ENCODE results near the gene NPBWR2.

NPBWR2 gene

DNA sequence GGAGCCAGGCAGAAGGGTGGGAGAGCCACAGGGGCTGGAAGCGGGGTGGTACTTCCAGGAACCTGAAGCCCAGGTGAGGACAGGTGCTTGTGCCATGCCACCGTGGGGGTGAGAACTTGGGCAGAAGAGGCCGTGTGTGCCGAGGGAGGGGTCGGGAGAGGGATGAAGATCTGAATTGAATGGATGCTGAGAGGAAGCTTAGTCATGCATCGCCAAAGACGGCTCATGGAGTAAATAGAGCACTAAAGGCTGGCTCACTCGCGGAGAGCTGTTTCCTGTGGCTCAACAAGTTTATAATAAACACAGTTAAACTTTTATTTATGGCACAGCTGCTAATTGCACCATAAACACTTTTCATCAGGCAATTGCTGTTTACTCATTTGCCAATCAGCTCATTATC is 35.2 kb upstream of the NPBWR2 start:
- no peak overlapping the region for H3K4me3 ChIP-seq (ENCODE audit: low read length)
- no peak for DNase-seq (ENCODE audit: low read depth)
- no peak for TF ChIP-seq CTCF (conservative IDR thresholded peaks at IDR 0.05; ENCODE audit: low read depth, low read length)

- H3K4me3 ChIP-seq (ENCODE audit: low read length) = no peak overlapping the region
- no peak for TF ChIP-seq CTCF (conservative IDR thresholded peaks at IDR 0.05; ENCODE audit: low read depth, low read length)
- no peak for DNase-seq (ENCODE audit: low read depth)
These were observed 33.6 kb upstream of the NPBWR2 start for GRCh38 chr20:64140956-64141355.

- no peak for TF ChIP-seq CTCF (conservative IDR thresholded peaks at IDR 0.05; ENCODE audit: low read depth, low read length)
- no peak overlapping the region for H3K4me3 ChIP-seq (ENCODE audit: low read length)
- no peak for DNase-seq (ENCODE audit: low read depth)
These were observed 32.9 kb upstream of the NPBWR2 start for GRCh38 chr20:64140061-64140931.

DNA sequence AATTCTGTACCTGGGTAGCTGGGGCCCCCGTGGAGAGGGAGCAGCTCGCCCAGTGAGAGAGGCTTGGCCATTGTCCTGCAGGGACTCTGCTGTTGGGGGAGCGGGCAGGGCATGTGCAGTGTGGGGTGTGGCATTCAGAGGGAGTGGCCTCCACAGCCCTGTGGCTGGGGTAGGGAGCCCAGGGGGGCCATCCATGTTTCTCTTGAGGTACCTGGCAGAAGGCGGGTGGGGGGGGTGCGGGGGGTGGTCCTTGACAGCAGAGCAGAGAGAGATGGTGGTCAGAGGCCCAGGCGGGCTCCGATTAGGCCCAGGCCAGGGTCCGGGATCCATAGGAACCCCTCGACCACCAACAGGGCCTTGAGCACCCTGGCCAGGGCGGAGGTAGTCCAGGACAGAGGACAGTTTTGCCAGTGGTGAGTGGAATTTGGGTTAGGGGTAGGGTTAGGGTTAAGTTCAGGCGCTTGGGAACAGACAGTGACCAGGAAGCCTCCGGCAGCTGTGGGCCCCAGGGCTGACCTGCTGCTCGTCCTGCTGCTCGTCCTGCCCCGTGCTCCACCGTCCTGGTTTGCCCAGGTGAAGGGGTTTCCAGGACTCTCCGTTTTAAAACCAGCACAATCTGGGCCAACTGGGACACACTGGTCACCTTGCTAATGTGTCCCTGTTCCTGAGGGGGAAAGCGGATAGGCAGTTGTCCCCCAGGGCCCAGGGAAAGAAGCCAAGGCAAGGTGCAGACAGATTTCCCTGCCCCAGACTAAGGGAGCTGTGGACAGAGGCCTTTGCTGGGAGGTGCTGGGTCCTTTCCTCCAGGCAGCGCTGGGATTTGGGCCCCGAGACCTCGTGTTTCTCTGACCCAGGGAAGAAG is 32.1 kb upstream of the NPBWR2 start:
- no peak overlapping the region for H3K4me3 ChIP-seq (ENCODE audit: low read length)
- DNase-seq (ENCODE audit: low read depth) = no peak
- no peak for TF ChIP-seq CTCF (conservative IDR thresholded peaks at IDR 0.05; ENCODE audit: low read depth, low read length)

DNA sequence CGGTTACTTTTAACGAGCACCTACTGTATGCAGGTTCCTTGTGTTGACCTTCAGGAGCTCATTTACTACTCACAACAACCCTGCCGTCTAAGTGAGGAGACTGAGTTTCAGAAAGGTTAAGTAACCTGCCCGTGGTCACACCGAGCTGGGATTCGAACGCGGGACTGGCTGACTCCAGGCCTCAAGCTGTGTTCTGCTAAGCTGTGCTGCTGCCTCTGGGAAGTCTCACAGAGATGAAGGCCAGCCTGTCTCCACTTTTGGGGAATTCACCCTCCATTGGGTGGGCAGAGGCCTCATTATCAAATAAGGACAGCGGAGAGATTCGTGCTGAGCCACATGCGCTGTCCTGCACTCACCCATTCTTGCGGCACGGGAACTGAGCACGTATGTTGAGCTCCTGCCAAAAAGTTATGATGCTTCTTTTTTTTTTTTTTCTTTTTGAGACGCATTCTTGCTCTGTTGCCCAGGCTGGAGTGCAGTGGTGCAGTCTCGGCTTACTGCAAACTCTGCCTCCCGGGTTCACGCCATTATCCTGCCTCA is 31.0 kb upstream of the NPBWR2 start:
- no peak overlapping the region for H3K4me3 ChIP-seq (ENCODE audit: low read length)
- no peak for TF ChIP-seq CTCF (conservative IDR thresholded peaks at IDR 0.05; ENCODE audit: low read depth, low read length)
- no peak for DNase-seq (ENCODE audit: low read depth)

GRCh38 chr20:64137598-64138031 is 30.2 kb upstream of the NPBWR2 start:
- no peak overlapping the region for H3K4me3 ChIP-seq (ENCODE audit: low read length)
- DNase-seq (ENCODE audit: low read depth) = no peak
- no peak for TF ChIP-seq CTCF (conservative IDR thresholded peaks at IDR 0.05; ENCODE audit: low read depth, low read length)
